Measurements from ENCODE around the gene BLID. TPM values are rescaled to one million over a fixed set of nuclear protein-coding genes. Genes with fewer than 3 reads are reported as not detected.

BLID gene
- polyA plus RNA-seq, 3 donors, result not detected

DNA sequence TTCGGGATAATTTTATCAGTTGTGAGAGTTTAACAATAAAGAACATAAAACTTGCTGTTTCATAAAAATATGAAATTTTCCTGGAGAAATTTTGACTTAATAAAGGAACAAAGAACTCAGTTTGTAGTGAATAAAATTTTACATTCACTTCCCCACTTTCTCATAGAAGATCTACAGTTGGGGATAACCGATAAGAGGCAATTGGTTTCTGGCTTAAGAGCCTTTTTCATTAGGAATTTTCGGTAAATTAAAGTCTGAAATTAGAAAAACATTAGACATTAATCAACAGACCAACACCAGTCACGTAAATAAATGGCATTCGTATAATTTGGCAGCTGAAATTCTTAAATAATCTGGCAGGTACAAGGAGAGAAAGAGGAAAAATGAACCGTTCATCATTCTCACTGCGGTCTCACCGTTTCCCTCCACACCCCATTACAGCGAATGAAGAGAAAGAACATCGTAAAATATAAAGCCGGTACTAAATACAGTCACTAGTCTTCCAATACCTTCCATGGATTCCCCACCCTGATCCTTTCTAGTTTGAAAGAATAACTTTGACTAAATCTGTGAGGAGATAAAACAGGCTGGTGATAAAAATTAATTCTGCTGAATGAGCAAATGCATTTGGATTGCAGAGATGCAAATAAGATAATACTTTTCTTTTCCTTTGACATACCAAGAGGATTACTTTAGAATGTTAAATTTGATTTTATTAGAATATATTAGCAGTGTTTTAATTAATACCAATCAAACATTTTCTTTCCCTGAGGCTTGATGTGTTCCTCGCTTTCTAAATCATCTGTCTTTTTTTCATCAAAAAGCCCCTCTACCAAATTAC is 19.5 kb downstream of the BLID start:
- WGBS, 3 donors, result 66 to 68% (median 68%) methylated on average over 12 of the region's 12 CpGs
- H3K27ac ChIP-seq (ENCODE audit: low read depth, low read length), result no peak overlapping the region

DNA sequence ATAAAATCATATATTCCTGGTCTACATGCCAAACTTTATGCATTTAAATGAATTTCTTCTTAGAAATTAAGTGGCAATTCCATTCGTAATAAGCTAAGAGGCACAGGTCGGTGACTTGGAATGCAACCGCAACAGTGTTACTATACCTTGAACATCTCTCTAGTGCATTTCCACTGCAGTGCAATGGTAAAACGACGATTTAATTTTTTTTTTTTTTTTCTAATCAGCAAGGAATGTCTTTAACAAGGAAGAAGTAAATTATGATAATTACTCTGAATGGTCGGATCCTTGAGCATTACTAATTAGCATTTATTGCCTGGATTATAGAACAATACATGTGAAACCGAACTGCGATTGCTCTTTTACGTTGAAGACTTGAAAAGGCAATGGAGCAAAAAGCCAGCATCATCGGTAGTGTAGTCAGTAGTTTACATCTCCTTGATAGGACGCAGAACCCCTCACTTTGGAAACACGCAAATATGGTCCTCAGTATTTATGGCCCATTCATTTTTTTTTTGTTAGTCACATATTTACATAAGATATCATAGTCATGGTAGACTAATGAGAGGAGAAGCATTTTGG is 20.2 kb downstream of the BLID start:
- H3K27ac ChIP-seq (ENCODE audit: low read depth, low read length), result no peak overlapping the region
- 71 to 78% (median 77%) methylated on average over 12 of the region's 12 CpGs for WGBS, 3 donors

DNA sequence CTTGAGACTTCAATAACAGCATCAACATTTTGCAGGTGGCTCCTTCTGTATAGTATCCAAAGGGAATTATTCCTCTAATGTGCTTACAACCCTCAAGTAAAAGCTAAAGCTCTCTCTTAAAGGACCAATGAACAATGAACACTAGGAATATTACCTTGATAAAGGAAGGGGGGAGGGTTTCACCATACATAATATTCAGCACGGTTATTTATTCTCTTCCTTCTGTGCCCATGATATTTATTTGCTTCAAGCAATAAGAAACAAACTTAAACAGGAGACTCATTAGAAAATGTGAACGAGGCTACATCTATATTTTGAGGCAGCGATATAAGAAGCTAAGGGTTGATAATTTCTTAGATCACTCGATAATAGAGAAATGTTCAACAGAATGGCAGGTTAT is 21.2 kb downstream of the BLID start:
- WGBS, 3 donors, result 71 to 83% (median 75%) methylated on average over 4 of the region's 4 CpGs
- H3K27ac ChIP-seq (ENCODE audit: low read depth, low read length), result no peak overlapping the region

DNA sequence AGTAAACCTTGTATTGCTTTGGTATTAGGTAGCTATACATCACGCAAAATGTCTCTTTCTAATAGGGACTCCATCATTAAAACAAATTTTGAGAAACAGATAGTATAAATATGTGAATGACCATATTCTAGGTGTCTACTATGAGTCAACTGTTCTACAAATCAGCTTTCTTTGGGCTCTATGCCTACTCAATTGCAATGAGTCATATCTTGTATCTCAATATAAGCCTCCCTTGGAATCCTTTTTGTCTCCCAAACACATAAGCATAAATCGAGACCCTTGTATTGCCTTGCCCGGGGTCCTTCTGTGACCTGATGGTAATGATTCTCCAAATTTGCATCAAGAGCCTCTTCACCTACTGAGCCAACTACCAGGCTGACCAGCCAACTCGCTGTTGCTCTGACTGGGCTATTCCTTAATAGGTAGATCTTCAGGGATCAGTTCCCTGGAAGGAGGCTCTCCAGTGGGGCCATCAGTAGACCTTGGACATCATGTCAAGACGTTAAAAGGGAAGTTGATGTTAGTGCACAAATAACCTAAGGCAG is 22.2 kb downstream of the BLID start:
- H3K27ac ChIP-seq (ENCODE audit: low read depth, low read length), result no peak overlapping the region
- 78 to 81% (median 78%) methylated on average over 5 of the region's 5 CpGs for WGBS, 3 donors

DNA sequence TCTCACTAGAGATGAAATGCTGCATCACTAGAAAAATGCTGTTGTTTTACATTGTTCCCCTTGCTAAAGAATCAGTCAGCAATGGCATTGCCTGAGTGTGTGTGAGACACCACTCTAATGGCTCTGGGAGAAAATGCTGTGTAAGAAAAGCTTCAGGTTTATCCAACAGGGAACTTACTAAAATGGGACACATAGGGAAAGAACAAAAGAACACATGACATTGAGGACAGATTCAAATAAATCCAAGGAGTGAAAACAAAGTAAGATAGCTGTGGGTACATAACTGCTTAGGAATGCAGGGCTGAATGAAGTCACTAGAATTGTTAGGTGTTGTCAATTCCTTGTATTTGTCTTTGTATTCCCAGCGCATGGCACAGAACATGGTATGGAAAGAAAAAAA is 24.2 kb downstream of the BLID start:
- 95 to 98% (median 98%) methylated on average over 1 of the region's 1 CpG for WGBS, 3 donors
- H3K27ac ChIP-seq (ENCODE audit: low read depth, low read length), result no peak overlapping the region

DNA sequence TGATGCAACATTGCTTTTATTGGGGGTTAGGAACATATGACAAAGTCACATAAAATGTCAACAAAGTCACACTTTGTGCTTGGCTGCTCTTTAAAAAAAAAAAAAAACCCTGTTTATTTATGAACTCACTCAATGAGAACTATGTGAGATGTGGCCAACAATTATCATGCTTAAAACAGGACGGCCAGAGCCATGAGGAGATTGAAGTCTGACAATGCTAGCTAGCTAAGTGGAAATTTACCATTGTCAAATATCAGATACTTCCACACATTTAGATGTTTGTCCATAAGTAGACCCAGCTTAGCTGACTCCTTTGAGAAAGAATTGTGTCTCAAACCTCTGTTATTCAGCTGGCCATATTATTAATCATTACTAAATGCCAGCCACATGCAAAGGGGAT is 26.9 kb downstream of the BLID start:
- 46 to 73% (median 67%) methylated on average over 1 of the region's 1 CpG for WGBS, 3 donors
- H3K27ac ChIP-seq (ENCODE audit: low read depth, low read length), result no peak overlapping the region

DNA sequence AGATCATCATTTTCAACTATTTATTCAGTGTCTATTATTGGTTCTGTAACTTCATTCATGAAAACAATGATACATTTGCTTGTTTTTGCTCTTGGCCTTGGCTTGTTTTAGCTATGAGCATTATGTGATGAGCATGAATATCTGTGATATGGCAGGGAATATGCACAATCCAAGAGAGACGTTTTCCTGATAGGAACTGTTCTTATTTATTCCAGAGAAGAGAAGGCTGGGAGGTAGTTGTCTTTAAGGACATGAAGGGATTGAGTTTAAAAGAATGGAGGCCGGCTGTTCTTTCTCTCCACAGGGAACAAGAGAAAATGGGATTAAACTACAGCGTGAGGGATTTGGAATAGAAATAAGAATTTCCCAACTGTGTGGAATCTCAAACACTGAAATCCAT is 30.3 kb downstream of the BLID start:
- no peak overlapping the region for H3K27ac ChIP-seq (ENCODE audit: low read depth, low read length)
- 52 to 63% (median 60%) methylated on average over 3 of the region's 3 CpGs for WGBS, 3 donors

DNA sequence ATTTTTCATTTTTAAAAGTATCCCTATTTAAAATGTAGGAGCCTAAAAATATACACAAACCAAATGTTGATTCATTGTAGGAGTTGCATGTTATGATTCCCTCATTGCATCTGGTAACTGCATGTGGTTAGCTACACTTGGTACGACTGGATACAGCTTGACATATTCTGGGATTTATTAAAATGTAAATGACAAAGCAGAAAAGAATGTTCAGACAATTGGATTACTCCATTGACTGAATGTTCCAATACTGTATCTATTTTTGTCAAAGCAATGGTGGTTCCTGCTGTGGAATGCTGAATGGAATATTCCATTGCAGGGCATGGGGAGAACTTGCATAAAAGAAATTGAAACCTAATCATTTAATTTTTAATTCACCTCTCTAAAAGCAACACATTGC is 30.8 kb downstream of the BLID start:
- no peak overlapping the region for H3K27ac ChIP-seq (ENCODE audit: low read depth, low read length)

DNA sequence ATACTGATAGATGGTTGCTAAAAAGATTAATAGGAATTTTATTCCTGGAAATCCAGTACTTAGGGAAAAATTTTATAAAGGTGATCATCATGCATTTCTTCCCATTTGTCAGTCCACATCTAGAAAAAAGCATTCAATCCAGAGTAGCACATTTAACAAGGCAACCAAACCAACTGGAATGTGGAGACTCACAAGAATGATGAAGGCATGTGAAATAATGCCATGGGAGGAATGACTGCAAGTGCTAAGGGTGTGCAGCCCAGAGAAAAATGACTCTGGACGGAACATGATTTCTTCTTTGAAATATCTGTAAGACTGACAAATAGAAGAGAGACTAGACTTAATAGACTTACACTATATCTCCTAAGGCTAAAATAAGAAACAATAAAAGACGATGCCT is 33.8 kb downstream of the BLID start:
- 82 to 98% (median 95%) methylated on average over 2 of the region's 2 CpGs for WGBS, 3 donors
- H3K27ac ChIP-seq (ENCODE audit: low read depth, low read length), result no peak overlapping the region

More for the DNA sequence above, 30.8 kb downstream of the BLID start:
- WGBS, 3 donors, result 14 to 63% (median 30%) methylated on average over 1 of the region's 1 CpG

DNA sequence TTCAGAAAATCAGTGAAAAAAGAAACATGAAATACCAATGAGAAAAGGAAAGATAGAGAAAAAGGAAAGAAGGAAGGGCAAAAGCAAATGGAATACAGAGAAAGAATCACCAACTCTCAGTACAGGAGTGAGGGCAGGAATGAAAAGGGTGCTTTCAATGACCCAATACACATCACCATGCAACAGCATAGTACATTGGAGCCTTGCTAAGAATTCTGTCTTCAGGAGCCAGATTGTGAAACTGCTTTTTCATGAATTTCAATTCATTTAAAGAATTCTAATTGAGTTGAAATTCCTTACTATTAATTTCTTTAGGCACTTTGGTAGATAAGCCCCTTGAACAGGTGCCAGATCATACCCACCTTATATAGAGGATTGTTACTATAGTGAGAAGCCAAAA is 34.9 kb downstream of the BLID start:
- no peak overlapping the region for H3K27ac ChIP-seq (ENCODE audit: low read depth, low read length)

DNA sequence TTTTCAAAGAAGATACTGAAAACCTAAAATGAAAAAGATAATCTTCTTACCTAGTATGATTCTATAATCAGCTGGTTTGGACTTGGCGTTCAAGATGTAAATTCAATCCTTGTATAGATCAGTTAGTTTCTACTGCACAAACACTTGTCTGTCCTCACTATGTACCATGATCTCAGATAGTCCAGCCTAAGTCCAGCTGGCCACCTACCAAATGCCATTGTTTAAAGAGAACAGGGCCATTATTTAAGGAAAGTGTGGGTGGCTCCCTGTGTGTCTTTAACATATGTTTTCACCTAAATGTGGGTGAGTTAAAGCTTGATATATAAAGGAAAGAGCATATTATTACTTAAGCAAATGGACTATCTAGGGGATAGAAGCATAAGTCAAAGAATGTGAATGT is 38.6 kb downstream of the BLID start:
- WGBS, 3 donors, result 87 to 98% (median 97%) methylated on average over 1 of the region's 1 CpG
- no peak overlapping the region for H3K27ac ChIP-seq (ENCODE audit: low read depth, low read length)

DNA sequence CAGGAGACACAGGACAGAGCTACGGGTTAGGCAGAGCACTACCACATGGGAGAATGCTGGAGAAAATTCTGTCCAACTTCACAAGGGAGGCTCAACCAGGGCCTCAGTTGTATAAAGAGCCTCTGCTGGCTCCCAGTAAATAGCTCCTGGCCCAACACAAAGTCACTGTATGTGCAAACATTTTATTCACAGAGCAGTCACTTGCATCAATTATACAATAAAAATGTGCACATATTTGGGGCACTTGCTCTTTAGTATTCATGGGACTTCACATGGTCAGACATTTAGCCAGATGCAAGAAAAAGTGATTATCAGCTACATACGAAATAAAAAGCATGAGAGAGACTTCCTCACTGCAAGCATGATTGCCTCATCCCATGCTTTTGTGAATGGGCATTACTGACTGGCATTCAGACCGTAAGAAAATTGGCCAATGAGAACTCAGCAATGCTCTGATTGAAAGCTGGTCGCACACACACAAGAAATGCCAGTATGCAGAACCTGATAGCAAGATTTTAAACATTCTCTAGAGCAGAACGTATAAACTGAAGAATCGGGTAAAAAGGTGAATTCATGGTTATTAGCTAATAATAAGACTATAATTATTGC is 39.4 kb downstream of the BLID start:
- no peak overlapping the region for H3K27ac ChIP-seq (ENCODE audit: low read depth, low read length)
- 76 to 85% (median 80%) methylated on average over 6 of the region's 6 CpGs for WGBS, 3 donors

DNA sequence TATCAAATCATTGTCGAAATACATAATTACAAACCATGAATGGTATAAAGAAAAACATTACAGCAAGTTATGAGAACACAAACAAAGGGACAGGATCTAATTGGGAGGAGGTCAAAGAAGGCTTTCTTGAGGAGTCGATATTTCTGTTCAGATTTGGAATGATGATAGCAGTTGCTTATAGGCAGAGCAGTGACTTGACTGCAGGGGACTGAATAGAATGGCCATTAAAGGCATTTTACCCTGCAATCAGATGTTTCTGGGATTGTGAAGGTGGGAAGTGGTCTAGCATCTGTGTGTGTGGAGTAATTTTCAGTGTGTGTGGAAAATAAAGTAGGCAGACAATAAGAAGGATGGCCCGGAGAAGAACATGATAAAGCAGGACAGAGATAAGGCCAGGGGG is 41.0 kb downstream of the BLID start:
- no peak overlapping the region for H3K27ac ChIP-seq (ENCODE audit: low read depth, low read length)
- WGBS, 3 donors, result 67 to 83% (median 82%) methylated on average over 3 of the region's 3 CpGs

DNA sequence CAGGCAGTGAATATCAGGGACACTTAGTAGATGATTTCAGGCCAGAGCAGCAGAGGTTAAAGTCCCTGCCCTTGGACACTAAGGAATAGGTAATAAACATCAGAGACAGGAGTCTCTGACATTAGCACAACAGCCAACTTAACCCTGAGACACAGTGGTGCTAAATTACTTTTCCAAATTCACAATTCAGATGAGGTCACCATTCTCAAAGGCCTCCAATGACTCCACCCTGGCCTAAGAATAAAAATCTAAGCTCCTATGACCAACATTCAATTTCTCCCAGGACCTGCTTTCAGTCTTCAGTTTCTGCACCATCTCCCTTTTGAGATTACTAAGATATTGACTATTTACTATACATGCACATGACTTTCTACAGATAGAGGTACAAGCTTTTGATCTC is 42.0 kb downstream of the BLID start:
- H3K27ac ChIP-seq (ENCODE audit: low read depth, low read length), result no peak overlapping the region

DNA sequence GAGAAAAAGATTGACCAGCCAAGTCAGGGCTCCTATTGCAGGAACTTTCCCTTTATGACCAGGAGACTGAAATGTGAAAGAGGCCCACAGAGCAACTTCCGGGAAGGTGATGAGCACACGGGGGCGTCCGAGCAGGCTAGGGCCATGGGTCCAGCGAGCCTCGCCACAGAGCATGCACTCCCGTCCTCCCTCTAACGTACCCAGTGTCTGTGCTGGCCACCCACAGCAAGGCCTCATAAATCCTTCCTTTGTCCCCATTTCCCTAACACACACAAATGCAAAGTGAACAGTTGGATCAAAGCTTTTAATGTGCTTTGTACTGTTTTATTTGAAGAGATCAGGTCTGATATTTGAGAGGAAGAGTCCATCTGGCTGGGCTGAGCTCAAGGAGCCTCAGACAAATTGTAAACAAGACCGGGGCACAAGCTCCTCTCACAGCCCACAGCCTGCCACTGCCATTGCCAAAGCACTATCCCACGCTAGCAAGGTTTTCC is 44.3 kb downstream of the BLID start:
- WGBS, 3 donors, result 73 to 88% (median 81%) methylated on average over 10 of the region's 10 CpGs
- H3K27ac ChIP-seq (ENCODE audit: low read depth, low read length), result no peak overlapping the region

DNA sequence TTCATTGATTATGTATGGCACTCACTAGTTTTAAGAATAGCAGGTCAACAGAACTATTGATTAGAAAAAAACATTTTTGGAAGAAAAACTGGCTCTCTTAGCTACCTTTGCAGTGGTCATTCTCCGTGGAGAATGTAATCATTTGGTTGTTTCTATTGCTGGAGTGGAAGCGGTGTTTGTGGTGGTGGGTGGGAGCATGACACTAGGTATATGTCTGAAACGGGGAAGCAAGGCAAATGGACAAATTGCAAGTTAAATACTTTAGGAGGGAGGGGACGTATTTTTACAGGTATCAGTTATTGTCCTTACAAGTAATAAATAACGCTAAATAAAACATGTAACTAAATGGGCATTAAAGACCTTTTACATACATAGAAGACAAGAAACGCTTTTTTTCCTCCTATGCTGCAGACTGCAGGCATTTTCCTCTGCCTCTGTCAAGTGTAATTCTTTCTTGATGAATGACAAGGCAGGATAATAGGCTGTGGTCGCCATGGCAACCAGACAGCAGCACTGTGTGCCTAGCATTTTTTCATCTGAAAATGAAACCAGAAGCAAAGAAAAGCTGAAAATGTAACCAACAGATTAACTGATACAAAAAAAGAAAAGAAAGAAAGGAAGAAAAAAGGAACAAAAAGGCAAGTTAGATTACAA is 46.2 kb downstream of the BLID start:
- 21 to 41% (median 37%) methylated on average over 7 of the region's 7 CpGs for WGBS, 3 donors
- H3K27ac ChIP-seq (ENCODE audit: low read depth, low read length), result no peak overlapping the region

DNA sequence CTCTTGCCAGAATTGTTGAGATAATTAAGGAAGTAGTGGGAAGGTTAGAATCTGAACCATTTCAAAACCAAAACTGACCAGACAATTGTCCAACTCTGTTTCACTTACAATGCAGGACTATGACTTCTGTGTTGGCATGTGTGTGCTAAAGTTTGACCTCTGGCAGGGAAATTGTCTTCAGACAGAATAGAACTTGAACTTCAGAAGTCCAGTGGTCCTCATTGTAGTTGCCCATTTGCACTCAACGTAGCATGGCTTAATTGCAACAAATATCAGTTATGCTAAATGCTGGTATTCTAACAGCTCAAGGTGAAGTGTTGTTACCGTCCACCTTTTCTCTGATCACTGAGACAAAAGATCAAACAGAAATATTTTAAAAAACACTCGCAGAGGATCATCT is 47.2 kb downstream of the BLID start:
- WGBS, 3 donors, result 55 to 78% (median 77%) methylated on average over 3 of the region's 3 CpGs
- no peak overlapping the region for H3K27ac ChIP-seq (ENCODE audit: low read depth, low read length)

DNA sequence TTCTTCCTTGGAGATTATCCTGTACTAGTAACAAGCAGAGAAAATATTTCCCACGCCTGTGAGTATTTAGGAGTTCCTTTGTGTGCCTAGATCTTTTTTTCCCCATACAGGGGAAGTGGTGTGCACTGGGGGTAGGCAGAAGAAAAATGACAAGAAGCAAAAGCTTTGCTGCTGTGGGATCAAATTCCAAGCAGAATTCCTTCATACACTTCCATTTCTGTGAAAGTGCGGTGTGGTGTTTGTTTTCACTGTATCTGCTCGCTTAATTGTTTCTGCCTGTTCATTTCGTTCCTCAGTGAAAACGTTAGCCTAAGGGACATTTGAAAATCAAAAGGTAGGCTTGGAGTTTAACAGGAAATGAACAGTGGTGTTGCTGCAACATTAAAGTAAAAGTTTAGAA is 47.9 kb downstream of the BLID start:
- 19 to 44% (median 43%) methylated on average over 5 of the region's 5 CpGs for WGBS, 3 donors
- H3K27ac ChIP-seq (ENCODE audit: low read depth, low read length), result no peak overlapping the region
